HG02763 (cell line): ENCODE results near the gene PRR16.
"Not testable (repeated sequence)": the region's sequence is repeated elsewhere in the genome, so short reads cannot be mapped to it uniquely, and the experiment has no call there.

Experiments
- ATAC-seq: cut with Tn5 transposase; IDR thresholded peaks from one replicate; pipeline ENCODE4 v1.9.1; 2021; ENCODE audit warnings: mild to moderate bottlenecking, moderate library complexity; ENCODE audit not compliant: unreplicated experiment

The PRR16 gene

DNA sequence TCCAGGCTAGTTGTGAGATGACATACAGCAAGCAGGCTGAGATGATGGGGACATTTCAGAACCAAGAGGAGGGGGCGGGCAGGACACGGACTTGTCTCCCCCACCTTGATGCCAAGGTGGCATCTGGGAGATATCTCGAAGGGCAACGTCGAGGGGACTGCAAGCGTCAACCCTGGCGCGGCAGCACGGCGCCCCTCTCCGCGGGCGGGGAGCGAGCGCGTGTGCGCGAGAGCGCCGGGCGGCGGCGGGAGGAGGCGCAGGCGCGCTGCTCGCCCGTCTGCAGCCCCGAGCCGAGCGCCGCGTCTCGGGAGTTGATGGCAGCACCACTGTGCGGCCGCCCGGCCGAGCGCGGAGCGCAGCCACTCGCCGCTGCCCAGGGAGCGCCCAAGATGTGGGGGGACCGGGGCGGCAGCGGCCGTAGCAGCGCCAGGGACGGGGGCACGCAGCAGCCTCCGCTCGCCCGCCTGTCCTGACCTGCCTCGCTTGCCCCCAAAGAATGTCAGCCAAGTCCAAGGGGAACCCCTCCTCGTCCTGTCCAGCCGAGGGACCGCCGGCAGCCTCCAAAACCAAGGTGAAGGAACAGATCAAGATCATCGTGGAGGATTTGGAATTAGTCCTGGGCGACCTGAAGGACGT is at the start of gene PRR16:
TSS of gene PRR16 (plus strand) at position 310 of the 636 bp plus-strand sequence.
- ATAC-seq: peak; percentile 81

GRCh38 chr5:120415985-120416384 is 48.1 kb upstream of the PRR16 start:
- no peak for ATAC-seq

DNA sequence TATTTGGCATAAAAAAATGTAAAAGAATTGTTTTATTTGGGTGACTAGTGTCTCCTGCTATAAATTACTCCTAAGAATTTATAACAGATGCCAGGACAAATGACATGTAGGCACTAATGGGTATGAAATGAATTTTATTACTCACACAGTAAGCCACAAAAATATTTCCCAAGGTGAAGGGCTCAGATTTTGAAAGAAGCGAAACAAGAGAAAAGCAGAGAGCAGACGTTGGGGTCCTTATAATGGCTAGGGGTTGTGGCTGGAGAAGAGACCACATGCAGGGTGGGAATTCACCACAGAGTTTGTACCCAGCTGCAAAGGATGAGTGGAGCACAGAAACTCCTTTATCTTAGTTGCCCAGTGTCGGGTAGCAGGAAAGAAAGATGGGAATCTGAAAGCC is 45.0 kb upstream of the PRR16 start:
- ATAC-seq: no peak

GRCh38 chr5:120426633-120427275 is 37.3 kb upstream of the PRR16 start:
- not testable (repeated sequence) for ATAC-seq

DNA sequence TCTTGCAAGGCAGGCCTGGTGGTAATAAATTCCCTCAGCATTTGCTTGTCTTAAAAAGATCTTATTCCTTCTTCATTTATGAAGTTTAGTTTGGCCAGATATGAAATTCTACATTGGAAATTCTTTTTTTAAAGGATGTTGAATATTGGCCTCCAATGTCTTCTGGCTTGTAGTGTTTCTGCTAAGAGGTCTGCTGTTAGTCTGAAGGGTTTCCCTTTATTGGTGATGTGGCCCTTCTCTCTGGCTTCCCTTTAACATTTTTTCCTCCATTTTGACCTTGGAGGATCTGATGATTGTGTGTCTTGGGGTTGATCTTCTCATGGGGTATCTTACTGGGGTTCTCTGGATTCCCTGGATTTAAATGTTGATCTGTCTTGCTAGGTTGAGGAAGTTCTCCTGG is 33.5 kb upstream of the PRR16 start:
- ATAC-seq: no peak

- no peak for ATAC-seq
These were observed 31.2 kb upstream of the PRR16 start for GRCh38 chr5:120432861-120433260.

GRCh38 chr5:120435129-120435528 is 29.0 kb upstream of the PRR16 start:
- ATAC-seq: no peak

- no peak for ATAC-seq
These were observed 27.1 kb upstream of the PRR16 start for GRCh38 chr5:120436996-120437395.

DNA sequence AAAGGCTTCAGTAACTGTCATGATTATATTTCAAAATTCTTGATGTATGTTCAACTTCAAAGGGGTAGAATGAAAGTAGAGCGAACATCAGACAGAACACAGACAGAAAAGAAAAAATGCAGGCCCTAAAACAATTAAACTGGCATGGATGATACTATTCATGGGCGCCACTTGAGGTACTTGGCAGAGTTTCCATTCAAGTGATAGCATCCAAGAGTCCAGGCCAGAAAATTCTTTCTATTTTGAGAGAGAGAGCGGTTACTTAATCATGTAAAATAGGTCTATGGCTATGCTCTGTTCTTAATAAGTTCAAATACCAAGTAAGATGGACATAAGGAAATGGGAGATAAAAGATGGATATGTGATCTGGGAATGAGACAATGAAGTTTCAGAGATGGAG is 21.4 kb upstream of the PRR16 start:
- no peak for ATAC-seq

DNA sequence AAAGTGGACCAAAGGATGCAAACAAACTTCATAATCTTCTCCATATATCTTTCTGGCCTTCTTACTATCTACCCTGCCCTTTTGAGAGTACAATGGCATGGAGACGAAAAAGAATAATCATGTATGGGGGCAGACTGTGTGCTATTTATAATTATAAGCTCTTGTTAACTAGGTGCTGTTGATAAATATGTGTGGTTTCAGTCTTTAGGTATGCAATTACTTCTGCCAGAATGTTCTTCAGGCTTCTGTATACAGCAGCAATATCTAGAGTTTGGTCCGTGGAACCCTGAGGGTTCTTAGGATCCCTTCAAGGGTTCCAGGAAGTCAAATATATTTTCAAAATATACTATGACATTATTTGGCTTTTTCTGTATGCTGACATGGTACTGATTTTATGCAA is 20.5 kb upstream of the PRR16 start:
- ATAC-seq: no peak

GRCh38 chr5:120446068-120446492 is 18.0 kb upstream of the PRR16 start:
- ATAC-seq: no peak

DNA sequence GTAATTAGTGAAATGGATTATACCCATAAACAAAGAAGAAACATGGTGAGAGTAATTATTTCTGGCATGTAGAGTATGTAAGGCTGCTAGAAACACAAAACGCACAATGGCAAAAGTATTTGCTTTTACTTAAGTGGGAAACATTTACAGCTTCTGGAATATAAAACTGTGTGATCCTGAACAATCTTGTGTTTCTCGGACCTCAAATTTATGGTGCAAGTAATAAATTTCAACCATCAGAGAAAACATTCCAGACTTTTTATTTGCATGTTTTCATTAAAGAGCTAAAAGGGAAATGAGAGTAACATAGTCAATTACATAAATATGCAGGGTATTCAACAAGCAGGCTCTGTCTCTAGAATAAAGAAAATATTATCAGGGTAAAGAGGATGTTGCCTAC is 17.2 kb upstream of the PRR16 start:
- ATAC-seq: no peak

GRCh38 chr5:120447706-120448239 is 16.3 kb upstream of the PRR16 start:
- no peak for ATAC-seq

- ATAC-seq: no peak
These were observed 14.6 kb upstream of the PRR16 start for GRCh38 chr5:120449501-120449900.

GRCh38 chr5:120450910-120451309 is 13.2 kb upstream of the PRR16 start:
- no peak for ATAC-seq

DNA sequence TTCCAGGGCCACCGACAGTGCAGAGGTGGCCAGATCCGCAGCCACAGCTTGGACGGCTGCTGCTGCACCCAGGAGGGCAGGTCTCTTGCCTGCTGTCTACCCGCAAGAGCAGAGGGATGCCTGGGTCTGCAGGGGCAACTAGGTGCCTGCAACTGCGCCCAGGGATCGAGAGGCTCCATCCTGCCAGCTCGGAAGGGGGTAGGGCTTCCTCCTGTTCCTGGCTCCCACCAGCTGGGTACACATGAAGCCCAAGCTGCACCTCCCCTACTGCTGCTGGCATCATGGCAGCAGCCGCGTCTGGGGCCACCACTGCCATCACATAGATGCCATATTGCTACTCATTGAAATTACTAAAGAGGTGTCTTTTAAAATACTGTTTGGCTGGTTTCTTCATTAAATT is 12.7 kb upstream of the PRR16 start:
- ATAC-seq: no peak

- no peak for ATAC-seq
These were observed 11.6 kb upstream of the PRR16 start for GRCh38 chr5:120452471-120452870.

DNA sequence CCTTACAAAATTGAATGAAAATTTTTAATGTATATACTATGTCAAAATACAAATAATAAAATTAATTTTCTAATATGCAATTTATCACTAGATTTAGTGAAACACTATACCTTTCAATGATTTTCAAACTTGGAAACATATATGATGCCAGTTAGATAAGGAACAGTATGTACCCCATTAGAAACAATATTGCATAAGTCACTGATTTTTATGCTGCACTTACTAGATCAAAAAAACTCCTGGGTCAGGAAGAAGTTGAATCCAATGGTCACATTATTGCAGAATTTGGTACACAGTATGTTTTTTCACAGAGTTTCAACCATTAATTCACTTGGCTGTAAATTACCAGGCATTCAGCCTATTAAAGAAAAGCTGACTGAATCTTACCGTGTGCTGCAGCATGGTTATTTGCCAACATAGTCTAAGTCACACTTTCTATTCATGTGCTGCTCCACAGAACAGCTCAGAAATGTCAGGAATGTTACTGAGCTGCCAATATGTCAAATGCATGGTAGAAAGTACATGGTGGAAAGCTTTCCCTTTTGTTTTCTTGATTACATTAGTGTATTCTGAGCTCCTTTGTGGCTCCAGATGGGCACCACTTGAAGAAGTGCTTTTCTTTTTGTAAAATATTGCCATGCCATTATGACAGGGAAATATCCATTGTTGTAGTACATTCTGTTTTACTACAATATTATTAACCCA is 9.9 kb upstream of the PRR16 start:
- ATAC-seq: no peak

GRCh38 chr5:120456006-120456405 is 8.1 kb upstream of the PRR16 start:
- ATAC-seq: no peak

- ATAC-seq: peak; percentile 91
These were observed 6.1 kb upstream of the PRR16 start for GRCh38 chr5:120457839-120458507.

GRCh38 chr5:120458508-120458847 is 5.6 kb upstream of the PRR16 start:
- not testable (repeated sequence) for ATAC-seq
